Gastrocnemius medialis (tissue), 4 donors: ENCODE data around the gene NRN1.

ENCODE experiments used
- POLR2A ChIP-seq, 2 donors: fragments of 450-650 bp; IDR thresholded peaks; one replicate each; pipeline ENCODE4 v1.6.1; 2017; ENCODE audit warnings: antibody characterized with exemption in 2 of 2, mild to moderate bottlenecking in 2 of 2, moderate library complexity in 2 of 2
- TF ChIP-seq, protein P1 (sequence below), 5 experiments: fragments of 450-650 bp in 3 of 5; fragments of 200-600 bp in 2 of 5; sonication (generic) in 2 of 5; IDR thresholded peaks in 4 of 5; conservative IDR thresholded peaks in 1 of 5; 1 replicate in 4 of 5; 2 replicates in 1 of 5; pipeline ENCODE4 v1.5.1; 2016 to 2019; ENCODE audit warnings: antibody characterized with exemption in 5 of 5, mild to moderate bottlenecking in 3 of 5, moderate library complexity in 3 of 5

DNA sequence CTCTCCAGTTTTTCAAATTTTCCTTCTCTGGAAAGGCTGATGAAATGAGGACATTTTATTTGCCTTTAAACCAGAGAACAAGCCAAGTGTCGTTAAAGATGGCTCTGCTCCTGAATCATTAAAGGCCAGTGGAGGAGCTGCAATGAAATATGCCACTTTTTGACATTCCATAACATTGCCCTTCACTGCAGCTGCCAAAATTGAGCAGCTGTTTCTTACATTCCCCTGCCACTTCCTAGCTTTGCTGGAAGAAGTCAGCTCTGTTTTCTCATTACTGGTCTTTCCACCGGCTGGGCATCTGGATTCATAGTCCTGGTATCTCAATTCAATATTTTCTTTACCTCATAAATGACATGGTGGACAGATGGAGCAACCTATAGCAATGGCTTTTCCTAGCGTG, 45.5 kb upstream of the NRN1 start:
- TF ChIP-seq, protein P1, sequence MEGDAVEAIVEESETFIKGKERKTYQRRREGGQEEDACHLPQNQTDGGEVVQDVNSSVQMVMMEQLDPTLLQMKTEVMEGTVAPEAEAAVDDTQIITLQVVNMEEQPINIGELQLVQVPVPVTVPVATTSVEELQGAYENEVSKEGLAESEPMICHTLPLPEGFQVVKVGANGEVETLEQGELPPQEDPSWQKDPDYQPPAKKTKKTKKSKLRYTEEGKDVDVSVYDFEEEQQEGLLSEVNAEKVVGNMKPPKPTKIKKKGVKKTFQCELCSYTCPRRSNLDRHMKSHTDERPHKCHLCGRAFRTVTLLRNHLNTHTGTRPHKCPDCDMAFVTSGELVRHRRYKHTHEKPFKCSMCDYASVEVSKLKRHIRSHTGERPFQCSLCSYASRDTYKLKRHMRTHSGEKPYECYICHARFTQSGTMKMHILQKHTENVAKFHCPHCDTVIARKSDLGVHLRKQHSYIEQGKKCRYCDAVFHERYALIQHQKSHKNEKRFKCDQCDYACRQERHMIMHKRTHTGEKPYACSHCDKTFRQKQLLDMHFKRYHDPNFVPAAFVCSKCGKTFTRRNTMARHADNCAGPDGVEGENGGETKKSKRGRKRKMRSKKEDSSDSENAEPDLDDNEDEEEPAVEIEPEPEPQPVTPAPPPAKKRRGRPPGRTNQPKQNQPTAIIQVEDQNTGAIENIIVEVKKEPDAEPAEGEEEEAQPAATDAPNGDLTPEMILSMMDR (IDR thresholded peaks at IDR 0.05 in 4 of 5, conservative IDR thresholded peaks at IDR 0.05 in 1 of 5) = no peak
- no peak for TF ChIP-seq POLR2A (IDR thresholded peaks at IDR 0.05)
